B cell (primary cell): ENCODE results near the gene UBASH3B.

Experiments
- CTCF ChIP-seq: fragments of 200-600 bp; IDR thresholded peaks from one replicate; pipeline ENCODE4 v1.8.0; 2022; ENCODE audit warnings: antibody characterized with exemption, mild to moderate bottlenecking
- EZH2 ChIP-seq: IDR thresholded peaks from 2 replicates; pipeline ENCODE4 v1.6.1; 2012; ENCODE audit warnings: borderline replicate concordance, low read depth, mild to moderate bottlenecking, moderate library complexity, low read length; ENCODE audit not compliant: insufficient read depth, poor library complexity, severe bottlenecking

- TF ChIP-seq CTCF: no peak
- no peak for TF ChIP-seq EZH2
Measured at GRCh38 chr11:122616718-122617117, 38.8 kb upstream of the UBASH3B start.
